Stimulated activated CD8-positive, alpha-beta memory T cell treated with anti-CD3 and anti-CD28 coated beads, Interleukin-4, amount 100 ng/mL, for 4 hours (primary cell): ENCODE measurements around the gene CAMKMT.

Experiments used
- DNase-seq, 2 donors: peaks; one replicate each; pipeline ENCODE4 v3.0.0-alpha.2; 2020; ENCODE audit warnings: low read depth in 2 of 2, low spot score in 1 of 2

CAMKMT gene

DNA sequence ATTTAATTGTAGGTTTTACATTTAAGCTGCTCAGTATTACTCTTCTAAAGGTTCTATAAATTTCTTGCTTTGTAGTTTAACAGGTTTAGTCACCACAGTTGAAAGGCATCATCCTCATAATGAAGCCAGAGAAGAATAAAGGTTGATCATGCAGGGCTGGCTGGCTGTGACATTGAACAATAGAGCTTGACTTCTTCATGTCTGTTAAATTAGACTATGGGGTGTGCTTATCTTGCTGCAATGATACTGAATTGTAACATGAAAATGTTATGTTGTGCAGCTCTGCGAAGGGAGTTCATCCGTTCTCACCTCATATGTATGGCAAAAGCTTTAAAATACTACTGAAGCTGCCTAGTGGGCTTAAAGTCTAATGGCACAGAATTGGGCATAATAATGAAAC, 81.8 kb downstream of the CAMKMT start:
- DNase-seq: no peak

- no peak for DNase-seq
These were observed 83.1 kb downstream of the CAMKMT start for GRCh38 chr2:44444881-44445280.

DNA sequence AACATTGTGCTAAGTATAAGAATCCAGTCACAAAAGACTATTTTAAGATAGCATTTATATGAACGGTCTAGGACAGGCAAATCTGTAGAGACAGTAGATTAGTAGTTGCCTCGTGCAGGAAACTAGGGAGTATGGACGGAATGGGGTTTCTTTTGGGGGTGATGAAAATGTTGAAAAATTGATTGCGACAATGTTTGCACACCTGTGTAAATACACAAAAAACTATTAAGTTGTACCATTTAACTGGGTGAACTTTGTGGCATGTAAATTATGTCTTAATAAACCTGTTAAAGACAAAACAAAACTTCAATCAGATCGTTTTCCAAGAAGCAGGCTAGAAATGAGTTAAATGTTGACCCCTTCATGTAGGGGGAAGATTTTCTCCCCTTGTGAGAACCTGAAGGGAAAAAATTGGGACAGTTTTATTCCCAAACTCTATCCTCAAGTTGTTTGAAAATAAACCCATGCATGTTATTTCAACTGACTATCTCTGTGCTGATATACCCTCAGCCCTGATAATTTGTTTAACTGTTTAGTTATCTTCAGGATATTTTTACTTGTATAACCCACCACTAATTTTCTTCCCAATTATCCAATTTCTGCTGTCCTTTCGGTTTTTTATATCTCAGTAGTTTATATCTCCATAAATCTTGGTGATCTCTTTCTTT, 87.2 kb downstream of the CAMKMT start:
- no peak for DNase-seq

GRCh38 chr2:44450082-44450481, 88.3 kb downstream of the CAMKMT start:
- DNase-seq: no peak

DNA sequence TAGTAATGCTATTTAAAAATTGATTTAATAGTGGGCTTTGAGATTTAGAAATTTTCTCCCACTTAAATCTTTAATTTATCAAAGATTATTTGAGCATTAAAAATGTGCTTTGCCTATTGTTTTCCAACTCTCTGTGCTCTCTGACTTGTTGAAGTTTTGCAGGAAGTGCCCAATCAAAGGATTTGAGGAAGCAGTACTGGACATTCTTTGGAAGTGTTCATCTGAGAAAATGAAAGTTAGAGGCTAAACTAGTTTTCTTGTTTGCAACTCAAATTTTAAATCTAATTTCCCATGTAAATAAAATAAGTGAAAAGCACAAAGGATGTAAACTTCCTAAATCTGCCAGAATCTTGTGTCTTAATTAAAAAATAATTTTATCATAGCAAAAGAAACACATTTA, 89.1 kb downstream of the CAMKMT start:
- DNase-seq: no peak

DNA sequence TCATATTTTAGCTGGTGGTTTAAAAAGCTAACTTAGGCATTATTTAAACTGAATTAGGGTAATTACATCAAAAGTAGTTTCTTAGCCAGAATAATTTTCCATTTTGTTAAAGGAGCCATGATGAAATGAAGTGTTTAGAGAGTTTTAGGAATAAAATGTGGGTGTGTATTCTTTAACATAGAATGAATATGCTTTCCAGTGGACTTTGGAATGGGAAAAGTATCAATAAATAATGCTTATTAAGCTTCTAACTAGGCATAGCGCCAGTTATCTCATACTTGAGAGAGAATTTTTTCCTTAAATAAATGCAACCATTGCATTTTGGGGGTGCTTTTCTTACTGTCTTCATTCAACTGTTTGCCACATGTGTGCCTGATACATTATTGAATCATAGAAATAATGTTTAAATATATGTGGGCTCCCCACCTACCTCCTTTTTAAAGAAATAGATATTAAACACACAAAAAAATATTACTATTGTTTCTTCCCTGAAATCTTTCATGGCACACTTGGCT, 90.4 kb downstream of the CAMKMT start:
- no peak for DNase-seq

DNA sequence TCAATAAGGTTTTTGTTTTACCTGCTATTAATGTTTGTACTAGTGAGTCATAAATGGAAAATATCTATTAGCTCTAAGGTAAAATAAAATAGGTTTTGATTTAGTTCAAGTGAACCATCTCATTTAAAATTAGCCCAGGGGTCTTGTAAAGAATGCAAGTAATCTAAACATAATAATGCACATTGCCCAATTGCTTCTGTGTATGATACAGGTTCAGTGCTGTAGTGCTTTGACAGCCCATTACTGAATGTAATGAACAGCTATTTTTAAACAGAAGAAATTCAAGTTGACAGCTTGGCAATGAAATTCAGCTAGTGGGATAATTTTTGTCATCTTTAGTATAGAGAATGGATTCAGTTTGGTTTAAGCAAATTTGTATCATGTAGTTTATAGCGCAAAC, 91.5 kb downstream of the CAMKMT start:
- DNase-seq: no peak

DNA sequence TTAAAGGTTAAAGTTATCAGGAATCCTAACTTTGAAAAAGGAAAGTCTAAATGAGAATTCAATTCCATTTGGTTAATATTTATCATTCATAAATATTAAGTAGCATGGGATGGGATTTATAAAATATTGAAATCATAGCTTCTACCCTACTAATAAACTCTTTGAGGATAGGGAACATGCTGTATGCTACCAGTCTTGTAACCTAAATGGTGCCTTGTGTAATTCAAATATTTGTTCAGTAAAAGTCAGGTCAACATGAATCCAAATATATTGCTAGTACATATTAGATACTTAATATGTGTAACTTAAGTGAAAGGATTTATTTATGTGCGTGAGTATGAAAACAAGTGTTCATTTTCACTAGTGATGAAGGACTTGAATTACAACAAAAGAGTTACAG, 94.1 kb downstream of the CAMKMT start:
- DNase-seq: no peak

DNA sequence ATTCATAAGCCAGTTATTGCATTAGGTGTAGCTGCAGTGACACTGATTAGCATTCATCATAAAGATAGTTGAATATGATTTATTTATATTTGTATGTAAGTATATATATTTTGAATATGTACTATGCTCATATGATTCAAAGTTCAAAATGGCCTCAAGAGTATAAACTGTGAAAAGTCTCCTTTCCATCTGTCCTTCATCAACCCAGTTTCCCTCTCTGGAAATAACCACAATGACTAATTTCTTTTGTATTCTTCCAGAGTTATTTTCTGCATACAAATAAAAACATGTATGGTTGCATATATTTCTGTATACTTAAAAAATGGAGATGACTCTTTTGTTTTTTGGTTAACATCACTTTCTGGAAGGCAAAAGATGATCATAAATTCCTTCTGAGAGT, 95.2 kb downstream of the CAMKMT start:
- no peak for DNase-seq

- DNase-seq: no peak
These were observed 98.0 kb downstream of the CAMKMT start for GRCh38 chr2:44459739-44460138.

DNA sequence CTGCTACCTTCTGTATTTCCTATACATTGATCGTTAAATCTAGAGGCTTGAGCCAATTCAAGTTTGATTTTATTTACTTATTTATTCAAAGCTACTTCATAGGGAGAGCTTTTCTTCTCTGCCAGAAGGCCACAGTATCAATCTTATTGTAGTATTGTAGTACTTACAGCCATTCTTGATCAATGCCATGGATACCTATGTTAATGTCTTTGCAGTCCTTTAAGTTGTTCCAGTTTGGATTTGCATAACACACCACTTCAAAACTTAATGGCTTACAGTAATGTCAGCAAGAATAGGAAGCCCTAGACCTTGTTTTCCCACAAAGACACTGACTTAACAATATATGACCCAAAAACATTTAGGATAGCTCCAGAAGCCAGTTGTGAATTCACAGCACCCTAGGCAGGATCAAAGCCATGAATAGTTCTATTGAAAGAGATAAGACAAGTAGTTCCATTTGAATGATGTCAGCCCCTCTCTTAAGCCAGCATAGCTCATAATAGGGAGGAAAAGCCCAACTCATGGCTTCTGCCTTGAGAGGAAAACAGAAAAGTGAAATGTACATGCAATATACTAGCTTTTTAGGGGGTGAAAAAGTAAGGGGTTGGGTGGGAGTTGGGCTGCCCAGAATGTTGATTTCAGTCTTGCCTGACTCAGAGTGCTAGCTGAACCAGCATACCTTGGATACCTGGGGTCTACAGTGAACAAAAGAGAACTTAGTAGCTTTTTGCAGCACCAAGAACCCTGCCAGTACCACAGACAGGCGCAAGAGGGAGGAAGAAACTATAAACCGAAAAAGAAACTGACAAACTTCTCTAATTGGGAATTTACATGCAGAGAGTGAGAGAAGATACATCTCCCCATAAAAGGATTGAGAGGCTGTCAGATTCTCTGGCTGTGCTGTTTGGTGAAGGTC, 101.4 kb downstream of the CAMKMT start:
- no peak for DNase-seq

GRCh38 chr2:44464437-44464836, 102.7 kb downstream of the CAMKMT start:
- no peak for DNase-seq

GRCh38 chr2:44470151-44470550, 108.4 kb downstream of the CAMKMT start:
- DNase-seq: no peak

DNA sequence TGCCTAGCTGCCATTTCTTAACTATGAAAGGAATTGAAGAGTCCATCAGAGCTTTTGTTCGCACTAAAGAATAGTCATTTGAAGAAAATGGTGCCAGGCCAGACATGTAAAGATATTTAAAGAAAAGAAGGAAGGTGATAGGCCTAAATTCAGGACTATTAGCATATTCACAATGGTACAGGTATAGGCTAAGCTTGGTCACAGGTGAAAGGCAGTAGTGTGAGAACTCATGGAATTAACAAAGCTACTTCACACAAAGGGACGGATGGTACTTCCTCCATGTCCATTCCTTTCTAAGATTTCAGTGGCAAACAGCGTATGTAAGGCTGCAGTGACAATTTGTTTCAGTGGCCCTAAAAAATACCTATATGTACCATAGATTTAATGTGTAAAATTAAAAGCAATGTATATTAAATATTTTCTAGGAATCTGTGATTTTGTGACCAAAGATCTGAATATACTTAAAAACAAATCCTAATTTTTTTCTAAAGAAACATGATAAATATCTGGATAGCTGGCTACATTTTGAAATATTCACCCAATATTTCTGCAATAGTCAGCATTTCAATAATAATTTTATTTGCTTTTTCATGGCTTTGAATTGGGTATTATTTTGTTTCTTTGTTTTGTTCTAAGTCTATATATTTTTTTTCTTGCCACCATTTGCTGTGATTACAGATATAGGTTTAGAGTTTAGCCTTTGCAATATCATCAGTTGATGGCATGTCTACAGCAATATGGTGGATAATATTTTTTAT, 116.1 kb downstream of the CAMKMT start:
- no peak for DNase-seq

- no peak for DNase-seq
These were observed 117.6 kb downstream of the CAMKMT start for GRCh38 chr2:44479127-44479887.

- no peak for DNase-seq
These were observed 118.3 kb downstream of the CAMKMT start for GRCh38 chr2:44480068-44480467.

DNA sequence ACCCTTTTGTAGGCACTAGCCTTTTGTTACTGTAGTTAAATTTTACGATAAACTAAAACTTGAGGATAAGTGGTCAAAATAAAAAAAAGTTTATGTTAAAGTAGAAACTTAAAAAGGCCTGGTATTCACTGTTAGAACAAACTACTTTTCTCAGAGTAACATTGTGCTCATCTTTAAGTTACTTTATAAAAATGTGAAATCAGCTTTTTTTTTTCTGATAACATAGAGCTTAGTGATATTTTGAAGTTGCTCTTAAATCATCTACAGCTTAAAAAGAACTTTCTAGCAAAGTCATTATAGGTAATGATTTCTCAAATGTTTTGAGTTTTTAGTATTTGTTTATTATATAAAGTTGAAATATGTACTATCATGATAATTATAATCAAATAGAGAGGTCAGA, 125.3 kb downstream of the CAMKMT start:
- no peak for DNase-seq

DNA sequence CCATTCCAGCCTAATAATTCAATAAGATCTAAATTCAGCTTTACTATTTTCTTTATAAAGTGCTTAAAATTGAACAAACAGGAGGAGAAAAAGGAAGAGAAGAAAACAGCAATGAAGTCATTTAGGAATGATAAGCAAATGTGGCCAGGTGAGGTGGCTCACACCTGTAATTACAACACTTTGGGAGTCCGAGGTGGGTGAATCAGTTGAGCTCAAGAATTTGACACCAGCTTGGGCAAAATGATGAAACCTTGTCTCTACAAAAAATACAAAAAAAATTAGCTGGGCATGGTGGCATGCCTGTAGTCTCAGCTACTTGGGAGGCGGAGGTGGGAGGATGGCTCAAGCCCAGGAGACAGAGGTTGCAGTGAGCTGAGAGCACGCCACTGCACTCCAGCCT, 129.0 kb downstream of the CAMKMT start:
- DNase-seq: no peak

DNA sequence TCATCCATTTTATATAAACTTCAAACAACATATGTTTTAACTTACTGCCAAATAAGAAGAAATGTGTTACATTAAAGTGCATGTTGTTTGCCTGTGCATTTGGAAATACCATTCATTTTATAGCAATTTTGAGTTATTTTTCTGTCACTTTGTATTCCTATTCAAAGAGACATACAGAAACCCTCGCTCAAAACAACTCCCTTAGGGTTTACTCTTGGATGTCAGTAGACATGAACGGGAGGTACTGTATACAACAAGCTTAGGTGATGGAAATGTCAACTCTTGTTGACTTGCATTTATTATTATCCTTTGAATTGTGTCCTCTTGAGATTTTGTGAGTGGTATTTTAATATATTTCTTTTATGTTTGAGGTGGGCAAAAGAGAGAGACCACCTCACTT, 132.3 kb downstream of the CAMKMT start:
- DNase-seq: no peak

GRCh38 chr2:44495035-44495434, 133.3 kb downstream of the CAMKMT start:
- DNase-seq: no peak

GRCh38 chr2:44495544-44495943, 133.8 kb downstream of the CAMKMT start:
- no peak for DNase-seq
